Gastroesophageal sphincter (tissue), 4 donors: ENCODE measurements around the gene FREY1. TPM values are rescaled to one million over a fixed set of nuclear protein-coding genes. Genes with fewer than 3 reads are reported as not detected.

Experiments
- ATAC-seq: fragments of 150-250 bp; one replicate; pipeline ENCODE4 v1.9.1; 2016; ENCODE audit warnings: mild to moderate bottlenecking, moderate library complexity
- H3K27ac ChIP-seq, 4 donors: fragments of 200-600 bp; sonication (generic) in 3 of 4; 1 replicate in 3 of 4; 2 replicates in 1 of 4; pipeline ENCODE4 v1.5.1; 2016 to 2019
- H3K27me3 ChIP-seq: fragments of 200-600 bp; sonication (generic); one replicate; pipeline ENCODE4 v1.5.1; 2019
- H3K36me3 ChIP-seq, 2 donors: fragments of 200-600 bp; sonication (generic); one replicate each; pipeline ENCODE4 v1.5.1; 2019; ENCODE audit warnings: control low read depth in 1 of 2
- H3K4me1 ChIP-seq, 3 donors: fragments of 200-600 bp; sonication (generic); 1 replicate in 2 of 3; 2 replicates in 1 of 3; pipeline ENCODE4 v1.5.1; 2016 to 2019; ENCODE audit warnings: control low read depth in 2 of 3
- H3K4me3 ChIP-seq, 2 donors: fragments of 200-600 bp; sonication (generic); one replicate each; pipeline ENCODE4 v1.5.1; 2019; ENCODE audit warnings: mild to moderate bottlenecking in 1 of 2, moderate library complexity in 1 of 2
- H3K9me3 ChIP-seq, 3 donors: fragments of 200-600 bp; sonication (generic); one replicate each; pipeline ENCODE4 v1.5.1; 2017 to 2019; ENCODE audit warnings: control low read depth in 2 of 3
- CTCF ChIP-seq, 4 experiments: fragments of 200-600 bp in 2 of 4; fragments of 450-650 bp in 2 of 4; sonication (generic) in 1 of 4; IDR thresholded peaks; one replicate each; pipeline ENCODE4 v1.5.1; 2017 to 2019; ENCODE audit warnings: antibody characterized with exemption in 4 of 4, mild to moderate bottlenecking in 2 of 4, moderate library complexity in 2 of 4
- EP300 ChIP-seq: sonication (generic); formaldehyde crosslinking; IDR thresholded peaks from one replicate; pipeline ENCODE4 v1.6.1; 2017; ENCODE audit warnings: antibody characterized with exemption, mild to moderate bottlenecking
- POLR2A ChIP-seq, 2 donors: fragments of 450-650 bp; IDR thresholded peaks; one replicate each; pipeline ENCODE4 v1.6.1; 2017; ENCODE audit warnings: antibody characterized with exemption in 2 of 2, mild to moderate bottlenecking in 2 of 2, moderate library complexity in 1 of 2
- POLR2AphosphoS5 ChIP-seq: sonication (generic); formaldehyde crosslinking; IDR thresholded peaks from one replicate; pipeline ENCODE4 v1.6.1; 2017; ENCODE audit warnings: antibody characterized with exemption
- WGBS, 2 donors: methylation state at CpG; one replicate each; pipeline ENCODE4 v1.1.5; 2018; ENCODE audit warnings: low coverage in 1 of 2; 5-methylcytosine and 5-hydroxymethylcytosine counted together
- total RNA-seq, 4 donors: library from RNA; depleted of rRNA; stranded (reverse); fragments of >200 nt; gene quantifications; one replicate each; pipeline ENCODE4 v1.1.0, GENCODE V29; 2016

The FREY1 gene
- total RNA-seq, 4 donors from 2014 or later = 0.54 to 2.3 TPM; not detected in 2

DNA sequence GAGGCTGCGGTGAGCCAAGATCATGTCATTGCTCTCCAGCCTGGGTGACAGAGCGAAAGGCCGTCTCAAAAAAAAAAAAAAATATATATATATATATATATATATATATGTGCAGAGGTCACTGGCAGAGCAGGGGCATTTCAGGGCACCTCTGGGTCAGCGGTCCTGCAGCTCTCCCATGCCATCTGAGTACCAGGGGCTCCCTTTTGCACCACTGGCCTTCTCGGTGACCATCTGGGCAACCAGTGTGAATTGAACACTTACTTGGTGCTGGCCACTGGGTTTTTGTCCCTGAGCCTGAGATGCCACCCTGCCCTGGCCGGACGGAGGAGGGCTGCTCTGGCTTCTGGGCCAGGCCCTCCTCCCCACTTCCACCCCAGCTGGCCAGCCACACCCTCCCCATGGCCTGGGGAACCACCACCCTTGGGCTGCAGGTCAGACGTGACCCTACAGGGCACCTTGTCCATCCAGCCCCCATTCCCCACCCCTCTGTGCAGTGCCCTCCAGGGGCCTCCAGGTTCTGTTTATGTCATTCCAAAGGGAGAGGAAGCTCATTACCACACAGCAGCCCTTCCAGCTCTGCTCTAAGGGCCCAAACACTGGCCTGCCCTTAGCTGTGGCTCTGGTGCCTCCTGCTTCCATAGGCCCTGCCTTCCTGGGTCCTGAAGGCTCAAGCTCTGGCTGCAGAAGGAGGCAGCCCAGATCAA is 11.4 kb downstream of the FREY1 start:
- H3K4me3 ChIP-seq = no peak overlapping the region
- H3K36me3 ChIP-seq = no peaks in the 10 kb centered on the region
- H3K27me3 ChIP-seq = peaks cover 27% of the 10 kb centered on the region
- H3K27ac ChIP-seq = no peak overlapping the region
- peaks cover 0 to 21% (median 7%) of the 10 kb centered on the region in 3 donors for H3K4me1 ChIP-seq
- no peak for TF ChIP-seq POLR2A (IDR thresholded peaks at IDR 0.05)
- WGBS, 2 donors = 80% methylated on average over 1 of the region's 8 CpGs; no CpG with 5 or more reads in 1 of the 2 donors
- H3K9me3 ChIP-seq = no peaks in the 10 kb centered on the region
- ATAC-seq = no peak

GRCh38 chr11:45894555-45895247 is 12.4 kb downstream of the FREY1 start:
- TF ChIP-seq EP300 (no peak), POLR2AphosphoS5 (no peak), CTCF (IDR thresholded peaks at IDR 0.05) (no peak), POLR2A (IDR thresholded peaks at IDR 0.05) (no peak)
- Histone ChIP-seq H3K9me3 (no peaks in the 10 kb centered on the region), H3K4me1 (peaks cover 0 to 15% (median 3%) of the 10 kb centered on the region in 3 donors), H3K27me3 (peaks cover 27% of the 10 kb centered on the region), H3K36me3 (no peaks in the 10 kb centered on the region), H3K27ac (no peak overlapping the region), H3K4me3 (no peak overlapping the region)
- no peak for ATAC-seq
- 50% methylated on average over 1 of the region's 6 CpGs; no CpG with 5 or more reads in 1 of the 2 donors for WGBS, 2 donors

DNA sequence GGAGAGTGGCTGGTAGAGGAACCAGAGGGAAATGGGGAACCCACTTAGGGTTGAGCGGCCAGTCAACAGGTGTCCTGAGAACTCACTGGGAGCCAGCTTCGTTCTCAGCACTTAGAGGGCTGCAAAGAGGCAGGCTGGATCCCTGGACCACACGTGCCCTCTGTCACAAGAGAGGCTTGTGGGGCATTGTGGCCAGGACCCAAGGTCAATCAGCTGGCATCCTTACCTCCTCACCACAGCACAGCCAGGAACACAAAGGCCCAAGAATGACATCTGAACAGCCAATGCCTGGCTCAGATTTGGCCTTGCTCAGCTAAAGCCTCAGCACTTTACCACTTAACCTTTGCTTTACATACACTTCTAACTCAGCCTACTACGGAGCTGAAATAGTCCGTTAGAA is 14.2 kb downstream of the FREY1 start:
- no peak overlapping the region for H3K4me3 ChIP-seq
- no peak for ATAC-seq
- WGBS, 2 donors = 62 to 67% methylated on average over 3 of the region's 5 CpGs

GRCh38 chr11:45890886-45891550 is 16.1 kb downstream of the FREY1 start:
- peaks cover 20% of the 10 kb centered on the region for H3K27me3 ChIP-seq
- ATAC-seq = no peak
- H3K4me3 ChIP-seq = no peak overlapping the region
- peaks cover 0 to 2% (median 0%) of the 10 kb centered on the region in 3 donors for H3K4me1 ChIP-seq
- TF ChIP-seq CTCF (IDR thresholded peaks at IDR 0.05) (no peak), POLR2AphosphoS5 (no peak), EP300 (no peak), POLR2A (IDR thresholded peaks at IDR 0.05) (no peak)
- no peak overlapping the region for H3K27ac ChIP-seq
- WGBS, 2 donors = 80 to 83% methylated on average over 1 to 4 of the region's 9 CpGs
- H3K36me3 ChIP-seq = no peaks in the 10 kb centered on the region
- no peaks in the 10 kb centered on the region for H3K9me3 ChIP-seq

More for the DNA sequence above, 14.2 kb downstream of the FREY1 start:
- no peaks in the 10 kb centered on the region for H3K36me3 ChIP-seq
- no peak overlapping the region for H3K27ac ChIP-seq
- no peaks in the 10 kb centered on the region for H3K9me3 ChIP-seq
- TF ChIP-seq POLR2AphosphoS5 (no peak), CTCF (IDR thresholded peaks at IDR 0.05) (no peak), POLR2A (IDR thresholded peaks at IDR 0.05) (no peak), EP300 (no peak)
- H3K4me1 ChIP-seq = no peaks in the 10 kb centered on the region
- peaks cover 27% of the 10 kb centered on the region for H3K27me3 ChIP-seq

DNA sequence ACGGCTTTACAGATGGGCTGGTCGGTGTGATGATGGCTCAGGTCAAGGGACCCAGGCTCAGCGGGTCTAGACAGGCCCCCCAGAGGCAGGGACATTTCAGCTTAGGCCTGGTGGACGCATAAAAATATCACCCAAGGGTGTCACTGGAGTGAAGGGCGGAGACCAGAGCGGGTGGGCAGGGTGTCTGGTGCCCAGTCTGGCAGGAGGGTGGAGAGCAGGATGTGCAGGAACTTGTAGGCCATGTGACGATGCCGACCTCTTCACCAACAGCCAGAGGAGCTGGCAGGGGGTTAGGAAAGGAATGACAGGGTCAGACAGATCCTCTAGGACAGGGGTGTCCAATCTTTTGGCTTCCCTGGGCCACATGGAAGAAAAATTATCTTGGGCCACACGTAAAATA is 17.1 kb downstream of the FREY1 start:
- 60 to 85% methylated on average over 1 to 7 of the region's 9 CpGs for WGBS, 2 donors
- no peaks in the 10 kb centered on the region for H3K36me3 ChIP-seq
- no peaks in the 10 kb centered on the region for H3K9me3 ChIP-seq
- TF ChIP-seq CTCF (IDR thresholded peaks at IDR 0.05) (no peak), EP300 (no peak), POLR2AphosphoS5 (no peak), POLR2A (IDR thresholded peaks at IDR 0.05) (no peak)
- no peak overlapping the region for H3K27ac ChIP-seq
- H3K27me3 ChIP-seq = peaks cover 13% of the 10 kb centered on the region
- peaks cover 0 to 11% (median 3%) of the 10 kb centered on the region in 3 donors for H3K4me1 ChIP-seq
- H3K4me3 ChIP-seq = no peak overlapping the region
- ATAC-seq = no peak
